ENCODE results near the gene ACVRL1. TPM values are rescaled to one million over a fixed set of nuclear protein-coding genes. Genes with fewer than 3 reads are reported as not detected.

Gene ACVRL1
- total RNA-seq, 2 donors from 2014 or later: not detected

DNA sequence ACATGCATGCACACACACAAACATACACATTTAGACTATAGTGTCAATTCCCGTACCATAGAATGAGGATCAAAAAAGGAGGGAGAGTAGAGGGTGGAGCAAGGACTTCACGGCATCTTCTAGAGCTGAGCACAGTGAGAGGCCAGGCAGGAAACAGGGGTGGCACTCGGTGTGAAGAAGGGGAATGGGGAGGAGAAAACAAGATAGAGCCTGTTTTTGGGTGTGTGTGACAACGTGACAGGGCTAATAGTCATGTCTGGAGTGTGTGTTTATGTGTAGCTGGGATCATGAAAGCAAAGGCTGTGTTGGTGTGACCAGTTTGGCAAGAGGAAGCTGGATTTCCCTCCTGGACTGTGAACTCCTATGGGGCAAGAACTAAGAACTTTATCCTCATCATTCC, 34.3 kb downstream of the ACVRL1 start:
- Mint-ChIP-seq H3K27me3 (peaks cover 6 to 17% of the 10 kb centered on the region in 2 donors), H3K4me3 (no peak overlapping the region), H3K27ac (peak overlapping the region in 1 of 2 donors; percentile 13), H3K9me3 (peaks cover 6% of the 10 kb centered on the region), H3K36me3 (peaks cover 14% of the 10 kb centered on the region), H3K4me1 (ENCODE audit: low read depth in 2 of 2) (peaks cover 0 to 9% of the 10 kb centered on the region in 2 donors)
- ATAC-seq (no peak), DNase-seq (ENCODE audit: low spot score) (no peak)

DNA sequence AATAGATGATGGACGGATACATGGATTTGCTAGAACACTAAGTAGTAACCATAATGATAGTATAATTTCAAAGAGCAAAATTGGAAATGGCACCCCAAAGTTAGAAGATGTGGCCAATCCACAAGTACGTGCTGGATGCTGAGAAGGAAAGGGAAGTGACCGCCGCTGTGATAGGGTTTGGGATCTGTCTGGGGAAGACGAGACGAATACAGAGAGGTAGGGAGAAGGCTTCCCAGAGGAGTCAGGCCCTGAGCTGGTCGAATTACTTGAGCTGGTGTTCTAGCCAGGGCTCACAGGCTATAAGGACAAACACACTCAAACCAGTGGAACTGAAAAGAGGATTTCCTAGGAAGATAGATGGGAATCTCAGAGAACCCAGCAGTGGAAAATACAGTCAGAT, 34.8 kb downstream of the ACVRL1 start:
- H3K36me3 Mint-ChIP-seq: peaks cover 14% of the 10 kb centered on the region
- H3K4me3 Mint-ChIP-seq: no peak overlapping the region
- peaks cover 0 to 9% of the 10 kb centered on the region in 2 donors for H3K4me1 Mint-ChIP-seq (ENCODE audit: low read depth in 2 of 2)
- no peak for ATAC-seq
- peak overlapping the region in 1 of 2 donors; percentile 13 for H3K27ac Mint-ChIP-seq
- peaks cover 7 to 17% of the 10 kb centered on the region in 2 donors for H3K27me3 Mint-ChIP-seq
- H3K9me3 Mint-ChIP-seq: peaks cover 6% of the 10 kb centered on the region
- no peak for DNase-seq (ENCODE audit: low spot score)

GRCh38 chr12:51942501-51943000, 35.2 kb downstream of the ACVRL1 start:
- peak in 1 of 2 donors; percentile 28 for ATAC-seq
- H3K9me3 Mint-ChIP-seq: peaks cover 6% of the 10 kb centered on the region

GRCh38 chr12:51943346-51943745, 36.0 kb downstream of the ACVRL1 start:
- peaks cover 14% of the 10 kb centered on the region for H3K36me3 Mint-ChIP-seq
- peaks cover 6% of the 10 kb centered on the region for H3K9me3 Mint-ChIP-seq
- H3K27me3 Mint-ChIP-seq: peaks cover 19% of the 10 kb centered on the region in 2 donors
- no peak overlapping the region for H3K27ac Mint-ChIP-seq
- peaks cover 0 to 9% of the 10 kb centered on the region in 2 donors for H3K4me1 Mint-ChIP-seq (ENCODE audit: low read depth in 2 of 2)
- no peak for DNase-seq (ENCODE audit: low spot score)
- no peak for ATAC-seq
- H3K4me3 Mint-ChIP-seq: no peak overlapping the region

More at GRCh38 chr12:51942501-51943000, 35.2 kb downstream of the ACVRL1 start:
- peaks cover 0 to 9% of the 10 kb centered on the region in 2 donors for H3K4me1 Mint-ChIP-seq (ENCODE audit: low read depth in 2 of 2)
- peaks cover 14% of the 10 kb centered on the region for H3K36me3 Mint-ChIP-seq
- no peak overlapping the region for H3K27ac Mint-ChIP-seq
- peaks cover 12 to 19% of the 10 kb centered on the region in 2 donors for H3K27me3 Mint-ChIP-seq
- no peak for DNase-seq (ENCODE audit: low spot score)
- no peak overlapping the region for H3K4me3 Mint-ChIP-seq

DNA sequence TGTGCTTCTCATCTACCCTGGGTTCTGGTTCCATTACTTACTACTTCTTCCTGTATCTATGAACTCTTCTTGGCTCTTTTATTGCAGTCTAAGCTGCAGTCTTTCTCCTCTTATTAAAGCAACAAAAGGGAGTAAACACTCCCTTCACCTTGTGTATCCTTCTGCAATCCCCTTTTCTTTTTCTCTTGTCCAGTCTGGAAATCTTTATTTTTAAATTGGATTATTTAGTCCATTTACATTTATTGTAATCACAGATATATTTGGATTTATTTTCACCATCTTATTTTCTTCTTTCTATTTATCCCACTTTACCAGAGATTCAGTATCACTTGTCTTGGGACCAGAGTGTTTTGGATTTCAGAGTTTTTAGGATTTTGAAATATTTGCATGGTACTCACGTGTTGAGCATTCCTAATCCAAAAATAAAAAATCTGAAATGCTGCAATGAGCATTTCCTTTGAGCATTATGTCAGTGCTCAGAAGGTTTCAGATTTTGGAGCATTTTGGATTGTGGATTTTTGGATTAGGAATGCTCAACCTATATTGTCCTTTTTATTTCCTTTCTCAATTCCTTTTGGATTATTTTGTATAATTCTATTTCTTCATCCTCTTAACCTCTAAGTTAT, 37.4 kb downstream of the ACVRL1 start:
- Mint-ChIP-seq H3K36me3 (peaks cover 14% of the 10 kb centered on the region), H3K27ac (no peak overlapping the region), H3K9me3 (peaks cover 6% of the 10 kb centered on the region), H3K4me3 (no peak overlapping the region), H3K4me1 (ENCODE audit: low read depth in 2 of 2) (peaks cover 0 to 11% of the 10 kb centered on the region in 2 donors), H3K27me3 (peaks cover 21 to 24% of the 10 kb centered on the region in 2 donors)
- DNase-seq (ENCODE audit: low spot score) (no peak), ATAC-seq (no peak)

DNA sequence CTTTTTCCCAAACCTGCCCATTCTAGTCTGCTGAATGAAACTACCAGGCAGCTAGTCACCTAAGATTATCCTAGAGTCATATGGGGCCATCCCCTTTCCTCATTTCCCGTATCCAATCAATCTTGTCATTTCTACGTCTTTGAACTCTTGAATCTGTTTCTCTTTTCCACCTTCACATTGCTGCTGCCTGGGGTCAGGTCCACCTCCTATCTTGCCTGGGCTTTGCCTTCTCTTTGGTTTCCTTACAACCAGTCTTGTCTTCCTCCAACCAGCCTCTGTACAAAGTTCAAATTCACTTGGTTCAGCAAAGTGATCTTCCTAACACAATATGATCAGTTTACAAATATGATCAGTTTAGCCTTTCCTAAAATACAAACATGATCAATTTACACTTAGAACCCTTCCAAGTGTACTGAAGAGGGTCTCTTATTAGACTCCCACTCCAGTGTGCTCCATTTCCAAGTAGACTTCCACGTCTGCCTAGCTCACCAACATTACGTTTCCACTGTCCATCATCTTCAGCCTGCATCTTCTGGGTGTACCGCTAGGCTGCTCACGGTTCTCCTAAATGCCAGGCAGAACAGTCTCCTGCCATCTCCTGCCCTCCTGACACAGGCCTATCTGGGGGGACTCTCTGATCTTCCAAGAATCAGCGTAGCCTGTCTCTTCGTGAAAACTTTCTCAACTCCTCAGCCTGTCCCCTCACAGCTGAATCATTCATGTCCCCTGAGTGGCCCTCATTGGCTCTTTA, 40.1 kb downstream of the ACVRL1 start:
- Mint-ChIP-seq H3K27me3 (peaks cover 17 to 21% of the 10 kb centered on the region in 2 donors), H3K4me1 (ENCODE audit: low read depth in 2 of 2) (peaks cover 6 to 11% of the 10 kb centered on the region in 2 donors)

GRCh38 chr12:51948066-51948465, 40.8 kb downstream of the ACVRL1 start:
- Mint-ChIP-seq H3K27me3 (peaks cover 17 to 21% of the 10 kb centered on the region in 2 donors), H3K27ac (peak overlapping the region in 1 of 2 donors; percentile 32), H3K9me3 (peaks cover 6% of the 10 kb centered on the region), H3K4me3 (no peak overlapping the region), H3K4me1 (ENCODE audit: low read depth in 2 of 2) (peaks cover 10 to 17% of the 10 kb centered on the region in 2 donors), H3K36me3 (peaks cover 14% of the 10 kb centered on the region)
- no peak for ATAC-seq
- DNase-seq (ENCODE audit: low spot score): no peak

More for the DNA sequence above, 40.1 kb downstream of the ACVRL1 start:
- Mint-ChIP-seq H3K36me3 (peaks cover 14% of the 10 kb centered on the region), H3K4me3 (no peak overlapping the region), H3K9me3 (peaks cover 6% of the 10 kb centered on the region), H3K27ac (no peak overlapping the region)
- no peak for DNase-seq (ENCODE audit: low spot score)
- ATAC-seq: no peak

DNA sequence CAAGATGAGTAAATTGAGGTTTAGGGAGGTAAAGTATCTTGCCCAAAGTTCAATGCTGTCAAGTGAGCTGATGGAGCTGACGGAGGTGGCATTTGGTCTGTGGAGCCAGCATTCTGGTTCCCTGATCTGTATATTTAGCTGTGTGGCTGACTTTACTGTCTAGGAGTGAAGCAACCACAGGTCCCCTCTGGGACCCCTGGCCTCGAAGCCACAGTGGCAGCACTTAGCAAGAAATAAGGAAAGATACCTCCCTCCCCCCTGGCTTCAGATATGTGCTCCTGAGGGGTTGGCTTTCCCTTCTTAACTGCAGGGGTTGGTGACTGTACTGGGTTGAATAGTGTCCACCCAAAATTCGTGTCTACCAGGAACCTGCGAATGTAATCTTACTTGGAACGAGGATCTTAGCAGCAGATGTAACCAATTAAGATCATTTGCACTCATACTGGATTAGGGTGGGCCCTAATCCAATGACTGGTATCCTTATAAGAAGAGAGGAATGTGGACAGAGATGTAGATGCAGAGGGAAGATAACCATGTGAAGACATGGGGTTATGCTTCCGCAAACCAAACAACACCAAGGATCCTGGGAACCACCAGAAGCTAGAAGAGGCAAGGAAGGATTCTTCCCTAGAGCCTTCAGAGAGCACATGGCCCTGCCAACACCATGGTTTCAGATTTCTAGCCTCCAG, 42.2 kb downstream of the ACVRL1 start:
- Mint-ChIP-seq H3K4me1 (ENCODE audit: low read depth in 2 of 2) (peaks cover 24 to 32% of the 10 kb centered on the region in 2 donors), H3K9me3 (peaks cover 1% of the 10 kb centered on the region), H3K27ac (peak overlapping the region in 1 of 2 donors; percentile 13), H3K36me3 (peaks cover 10% of the 10 kb centered on the region), H3K4me3 (peak overlapping the region; percentile 60), H3K27me3 (peaks cover 11 to 21% of the 10 kb centered on the region in 2 donors)
- ATAC-seq (no peak), DNase-seq (ENCODE audit: low spot score) (no peak)

GRCh38 chr12:51950682-51951198, 43.4 kb downstream of the ACVRL1 start:
- Mint-ChIP-seq H3K27me3 (peaks cover 10 to 21% of the 10 kb centered on the region in 2 donors), H3K36me3 (no peaks in the 10 kb centered on the region), H3K4me3 (peak overlapping the region; percentile 92), H3K27ac (peak overlapping the region; percentile 61 to 89), H3K4me1 (ENCODE audit: low read depth in 2 of 2) (peaks cover 37 to 42% of the 10 kb centered on the region in 2 donors), H3K9me3 (no peaks in the 10 kb centered on the region)
- DNase-seq (ENCODE audit: low spot score) (no peak), ATAC-seq (no peak)

GRCh38 chr12:51951199-51951842, 44.0 kb downstream of the ACVRL1 start, which contains the start of gene ACVR1B:
Gene ACVR1B, plus strand, starts transcription at chr12:51951699. Its CDS starts 45 bp downstream, at chr12:51951744.
- Mint-ChIP-seq H3K4me1 (ENCODE audit: low read depth in 2 of 2) (peaks cover 42 to 46% of the 10 kb centered on the region in 2 donors), H3K36me3 (no peaks in the 10 kb centered on the region), H3K9me3 (no peaks in the 10 kb centered on the region), H3K4me3 (peak within 1 kb of the TSS; percentile 92), H3K27me3 (peaks cover 10 to 21% of the 10 kb centered on the region in 2 donors), H3K27ac (peak within 1 kb of the TSS; percentile 61 to 89)
- peak; percentile 91 for DNase-seq (ENCODE audit: low spot score)
- peak; percentile 98 for ATAC-seq

DNA sequence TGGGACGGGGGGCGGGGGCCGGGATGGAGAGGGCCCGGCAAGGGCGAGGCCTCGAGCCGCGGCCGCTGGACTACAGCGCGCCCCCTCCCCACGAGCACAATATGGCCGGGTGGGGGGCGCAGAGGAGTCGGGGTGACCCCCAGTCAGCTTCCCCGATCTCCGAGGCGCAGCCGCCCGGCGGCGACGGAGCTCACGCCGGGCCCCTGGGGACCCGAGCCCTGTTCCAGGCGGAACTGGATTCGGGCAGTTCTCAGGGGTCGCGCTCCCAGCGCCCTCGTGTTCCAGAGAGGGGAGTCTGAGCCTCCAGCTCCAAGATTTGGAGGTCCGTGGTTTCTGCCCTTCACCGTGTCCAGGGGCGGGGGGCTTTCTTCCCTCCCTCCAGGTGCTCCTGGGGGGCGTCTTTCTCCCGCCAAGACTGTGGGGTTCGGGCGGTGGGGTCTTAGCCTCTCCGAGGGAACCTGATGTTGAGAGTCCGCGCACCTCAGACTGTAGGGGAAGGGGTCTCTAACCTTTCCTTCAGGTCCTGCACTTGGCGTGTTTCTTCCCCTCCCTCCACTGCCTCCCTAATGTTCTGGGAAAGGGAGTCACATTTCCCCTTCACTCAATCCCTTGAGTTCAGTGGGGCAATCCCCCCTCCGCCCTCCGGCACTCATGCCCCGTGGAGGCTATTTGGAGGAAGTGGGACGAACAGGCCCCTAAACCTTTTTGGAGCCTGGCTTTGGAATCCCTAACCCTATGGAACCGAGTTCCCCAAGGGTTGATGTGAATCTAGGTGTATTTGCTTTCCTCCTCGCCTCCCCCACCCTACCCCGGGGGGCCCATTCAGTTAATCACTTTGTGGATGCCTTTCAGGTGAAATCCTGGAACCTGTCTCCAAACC, 44.8 kb downstream of the ACVRL1 start:
- H3K4me3 Mint-ChIP-seq: peak overlapping the region; percentile 59
- H3K27ac Mint-ChIP-seq: peak overlapping the region in 1 of 2 donors; percentile 64
- peaks cover 43 to 46% of the 10 kb centered on the region in 2 donors for H3K4me1 Mint-ChIP-seq (ENCODE audit: low read depth in 2 of 2)
- no peaks in the 10 kb centered on the region for H3K36me3 Mint-ChIP-seq
- no peak for DNase-seq (ENCODE audit: low spot score)
- no peaks in the 10 kb centered on the region for H3K9me3 Mint-ChIP-seq
- H3K27me3 Mint-ChIP-seq: peaks cover 10 to 20% of the 10 kb centered on the region in 2 donors
- peak in 1 of 2 donors; percentile 15 for ATAC-seq

GRCh38 chr12:51953089-51953488, 45.8 kb downstream of the ACVRL1 start:
- Mint-ChIP-seq H3K27ac (peak overlapping the region; percentile 11 to 12), H3K9me3 (no peaks in the 10 kb centered on the region), H3K27me3 (peaks cover 7 to 10% of the 10 kb centered on the region in 2 donors), H3K4me3 (peak overlapping the region; percentile 59), H3K4me1 (ENCODE audit: low read depth in 2 of 2) (peaks cover 43 to 46% of the 10 kb centered on the region in 2 donors), H3K36me3 (no peaks in the 10 kb centered on the region)
- DNase-seq (ENCODE audit: low spot score) (no peak), ATAC-seq (no peak)
